K562 (cell line): ENCODE data around the gene NANS. TPM values are rescaled to one million over a fixed set of nuclear protein-coding genes. Genes with fewer than 3 reads are reported as not detected.

Source experiments
- ATAC-seq: fragments of 200-7000 bp; cut with Tn5 transposase; 3 replicates; pipeline ENCODE4 v1.9.1; 2020; ENCODE audit warnings: moderate library complexity
- BruUV-seq: library from RNA; stranded (reverse); fragments of 400-500 nt; replicated peaks from 2 replicates; lab custom pipeline; 2021; lab: Mats Ljungman, UMichigan
- CTCF ChIA-PET: fragments of 300-600 bp; formaldehyde crosslinking; extraction: SDS; loops from one replicate; lab custom pipeline; 2021; ENCODE audit warnings: low intra/inter-chr PET ratio; lab: Yijun Ruan, JAX
- POLR2A ChIA-PET: fragments of 300-600, 350-650 bp; sonication (Branson Sonifier 250); formaldehyde crosslinking; extraction: SDS; loops from one replicate; lab custom pipeline; 2021; ENCODE audit warnings: antibody characterized with exemption, inconsistent platforms; lab: Yijun Ruan, JAX
- DNase-seq, 4 experiments: peaks; one replicate each; pipeline versions ENCODE4 v3.0.0 to v3.0.0-alpha.2; 2011 to 2018; ENCODE audit warnings: low spot score in 3 of 4, mixed read lengths in 3 of 4; ENCODE audit errors: extremely low read depth in 1 of 4
- FAIRE-seq: peaks from 2 replicates; lab custom pipeline; 2011; peaks lifted over from hg19 to GRCh38; lab: Jason Lieb, UNC
- H2AFZ ChIP-seq: 2 replicates; pipeline ENCODE4 v1.6.0; 2011; ENCODE audit warnings: low read depth, low read length, control low read depth, inconsistent platforms
- H3K27ac ChIP-seq: fragments of 200-600 bp; 3 replicates; pipeline ENCODE4 v1.8.0; 2011; ENCODE audit warnings: low read depth, mild to moderate bottlenecking, control low read depth, inconsistent platforms, low read length, moderate library complexity, mixed read lengths; ENCODE audit errors: extremely low read depth
- H3K27me3 ChIP-seq, 2 experiments: fragments of 300-600 bp in 1 of 2; 2 replicates in 1 of 2; 3 replicates in 1 of 2; pipeline versions ENCODE4 v1.6.0 to v1.8.0; 2011; ENCODE audit warnings: inconsistent platforms in 2 of 2, low read length in 2 of 2, mild to moderate bottlenecking in 1 of 2, mixed read lengths in 1 of 2, moderate library complexity in 1 of 2; ENCODE audit not compliant: control insufficient read depth in 2 of 2, insufficient read depth in 2 of 2
- H3K36me3 ChIP-seq: fragments of 300-600 bp; 3 replicates; pipeline ENCODE4 v1.8.0; 2011; ENCODE audit warnings: mild to moderate bottlenecking, low read length, inconsistent platforms; ENCODE audit not compliant: control insufficient read depth, insufficient read depth
- H3K4me1 ChIP-seq, 2 experiments: fragments of 200-600 bp in 1 of 2; replicated peaks in 1 of 2; 2 replicates in 1 of 2; 3 replicates in 1 of 2; pipeline versions ENCODE4 v1.5.1 to v1.8.0; 2011; ENCODE audit warnings: inconsistent platforms in 2 of 2, low read length in 2 of 2, mild to moderate bottlenecking in 1 of 2, mixed read lengths in 1 of 2, moderate library complexity in 1 of 2; ENCODE audit not compliant: control insufficient read depth in 2 of 2, insufficient read depth in 2 of 2
- H3K4me2 ChIP-seq: 2 replicates; pipeline ENCODE4 v1.6.1; 2011; ENCODE audit warnings: low read length, control low read depth, inconsistent platforms, mixed read lengths; ENCODE audit not compliant: insufficient read depth
- H3K4me3 ChIP-seq: fragments of 200-600 bp; sonication (generic), shearing (Covaris generic); 2 replicates; pipeline ENCODE4 v1.5.1; 2016; ENCODE audit warnings: control low read depth, inconsistent platforms
- H3K79me2 ChIP-seq: fragments of 200-600 bp; 3 replicates; pipeline ENCODE4 v1.8.0; 2011; ENCODE audit warnings: low read length, inconsistent platforms; ENCODE audit not compliant: control insufficient read depth, insufficient read depth
- H3K9ac ChIP-seq, 2 experiments: 2 replicates each; pipeline versions ENCODE4 v1.6.0 to v1.6.1; 2011; ENCODE audit warnings: low read depth in 2 of 2, low read length in 2 of 2, control low read depth in 1 of 2, inconsistent platforms in 1 of 2, mild to moderate bottlenecking in 1 of 2, mixed read lengths in 1 of 2; ENCODE audit not compliant: insufficient read depth in 1 of 2
- H3K9me1 ChIP-seq: one replicate; pipeline ENCODE4 v1.6.0; 2011; ENCODE audit warnings: inconsistent platforms, mild to moderate bottlenecking, low read length, moderate library complexity; ENCODE audit not compliant: control insufficient read depth, insufficient read depth
- H3K9me3 ChIP-seq: replicated peaks from 2 replicates; pipeline ENCODE4 v1.5.1; 2011; ENCODE audit warnings: low read depth, low read length, inconsistent platforms; ENCODE audit not compliant: control insufficient read depth, insufficient read depth
- H4K20me1 ChIP-seq: replicated peaks from 2 replicates; pipeline ENCODE4 v1.6.1; 2011; ENCODE audit warnings: low read length, inconsistent platforms, mixed read lengths; ENCODE audit not compliant: control insufficient read depth, insufficient read depth
- BRD9 ChIP-seq: fragments of 450-650 bp; IDR thresholded peaks from 2 replicates; pipeline ENCODE4 v1.6.1; 2018; ENCODE audit warnings: low read depth; ENCODE audit not compliant: partially characterized antibody
- JUND ChIP-seq, 2 experiments: IDR thresholded peaks; 2 replicates in 1 of 2; 3 replicates in 1 of 2; pipeline ENCODE4 v1.6.1; 2011; ENCODE audit warnings: borderline replicate concordance in 2 of 2, low read depth in 2 of 2, low read length in 2 of 2, improper control_type of control experiment in 1 of 2, missing biosample characterization in 1 of 2, missing genetic modification characterization in 1 of 2, missing genetic modification reagents in 1 of 2
- MEF2D ChIP-seq: conservative IDR thresholded peaks from 2 replicates; pipeline ENCODE4 v1.6.1; 2016; ENCODE audit warnings: low read depth, missing genetic modification characterization, missing compliant biosample characterization
- NFYB ChIP-seq: IDR thresholded peaks from 2 replicates; pipeline ENCODE4 v1.6.1; 2011; ENCODE audit warnings: mild to moderate bottlenecking, moderate library complexity; ENCODE audit not compliant: insufficient read length; ENCODE audit errors: extremely low read depth
- STAT6 ChIP-seq: sonication (generic); formaldehyde crosslinking; IDR thresholded peaks from 2 replicates; pipeline ENCODE4 v1.8.1; 2023; ENCODE audit warnings: mild to moderate bottlenecking, missing genetic modification reagents
- TOE1 ChIP-seq, 2 experiments: fragments of 450-650 bp in 1 of 2; sonication (generic) in 1 of 2; formaldehyde crosslinking in 1 of 2; IDR thresholded peaks; 2 replicates each; pipeline versions ENCODE4 v1.7.1 to v1.8.0; 2016 to 2022; ENCODE audit warnings: borderline replicate concordance in 2 of 2, mild to moderate bottlenecking in 2 of 2, antibody characterized with exemption in 1 of 2, inconsistent platforms in 1 of 2, low read depth in 1 of 2, missing genetic modification reagents in 1 of 2, moderate library complexity in 1 of 2
- VEZF1 ChIP-seq: fragments of 200-800 bp; sonication (Bioruptor generic); IDR thresholded peaks from 2 replicates; pipeline ENCODE4 v1.6.1; 2017; ENCODE audit warnings: missing genetic modification characterization, missing compliant biosample characterization
- ZFP1 ChIP-seq: fragments of 450-650 bp; formaldehyde crosslinking; IDR thresholded peaks from 2 replicates; pipeline ENCODE4 v1.4.0; 2020; ENCODE audit warnings: mild to moderate bottlenecking, mixed read lengths
- ZNF644 ChIP-seq: fragments of 200-800 bp; sonication (Bioruptor generic); IDR thresholded peaks from 2 replicates; pipeline ENCODE4 v1.6.1; 2016; ENCODE audit warnings: low read depth, missing genetic modification characterization, missing compliant biosample characterization
- WGBS: fragments of 100-300 bp; shearing (Covaris generic); methylation state at CpG from one replicate; pipeline ENCODE4 v1.1.6; 2016; ENCODE audit warnings: low coverage, mixed read lengths; ENCODE audit not compliant: insufficient coverage; ENCODE audit errors: missing lambda C conversion rate; 5-methylcytosine and 5-hydroxymethylcytosine counted together
- in situ Hi-C: fragments of 300-500 bp; cut with MboI; formaldehyde crosslinking; loops from 4 replicates; pipeline ENCODE4 v1.15.0; 2018; ENCODE audit warnings: inconsistent platforms, mixed read lengths
- intact Hi-C: fragments of 100-400 bp; cut with micrococcal nuclease; formaldehyde crosslinking; loops from 2 replicates; pipeline ENCODE4 v1.14.2; 2022
- polyA plus RNA-seq, 8 experiments: library from polyadenylated mRNA; depleted of rRNA in 4 of 8; stranded (reverse) in 5 of 8; unstranded in 3 of 8; fragments of >200 nt; fragmentation: Nextera tagmentation in 2 of 8; fragmentation: Illumina TruSeq in 1 of 8; extraction: Ambion mirVana in 2 of 8; extraction: Trizol in 1 of 8; gene quantifications; 2 replicates each; pipeline versions ENCODE4 v1.2.1 to v1.2.3, GENCODE V29; 2011 to 2014; ENCODE audit warnings: inconsistent platforms in 1 of 8, missing spikeins in 1 of 8
- total RNA-seq, 7 experiments: library from RNA; depleted of rRNA in 6 of 7; stranded (reverse); fragments of >200 nt in 6 of 7; fragmentation: Illumina TruSeq in 2 of 7; extraction: Trizol in 2 of 7; gene quantifications; 2 replicates each; pipeline versions ENCODE4 v1.2.1 to v1.2.3, GENCODE V29; 2011 to 2021; ENCODE audit warnings: low replicate concordance in 1 of 7
- TF ChIP-seq, protein P1 (sequence below), 2 experiments: fragments of 450-650 bp; IDR thresholded peaks; 2 replicates each; pipeline ENCODE4 v1.6.1; 2016

The NANS gene
- total and polyA plus RNA-seq, 9 of the 15 experiments (the other 6 are each of a cell fraction or from before 2014, with no cell fraction given): 37.1 to 181 (median 137) TPM

GRCh38 chr9:98045234-98046179, 11.0 kb upstream of the NANS start (continued):
- TF ChIP-seq VEZF1: peak; percentile 30; the same call in 1 of the 2 replicates
- peak; percentile 63; the same call in 1 of the 2 replicates for TF ChIP-seq TOE1 (IDR thresholded peaks at IDR 0.05; ENCODE audit: borderline replicate concordance)
- TF ChIP-seq TOE1 (CRISPR knock-in tag; IDR thresholded peaks at IDR 0.05; ENCODE audit: borderline replicate concordance, low read depth): no peak
- peak; percentile 85 for TF ChIP-seq ZNF644 (tag)
- TF ChIP-seq NFYB: peak; percentile 46
- no peak for TF ChIP-seq ZFP1 (CRISPR knock-in tag)

- peaks cover 4% of the 10 kb centered on the region; the same call in 1 of the 2 replicates for H3K9me3 ChIP-seq
- peak overlapping the region; percentile 76 for H3K4me2 ChIP-seq
- ChIA-PET POLR2A (interaction anchor here (0.6 to 4.7 kb wide), 11 partner anchors 11 to 298 kb away, joined by 3 to 57 read pairs (median 4); partner anchors contain the start of genes HEMGN, NANS and TRMO), CTCF (no interaction called here)
- H3K36me3 ChIP-seq: peaks cover 43% of the 10 kb centered on the region
- H3K27me3 ChIP-seq: no peaks in the 10 kb centered on the region
- no peaks in the 10 kb centered on the region for H3K9me1 ChIP-seq
- no TSS peak for BruUV-seq
- ATAC-seq (peak; percentile 33), DNase-seq (no peak), FAIRE-seq (no peak)
- peaks cover 61% of the 10 kb centered on the region for H3K79me2 ChIP-seq
- H2AFZ ChIP-seq: no peak overlapping the region
- H3K4me3 ChIP-seq: peak overlapping the region; percentile 55
- peaks cover 12 to 19% of the 10 kb centered on the region in 2 experiments; a peak in 3 of 5 replicates for H3K4me1 ChIP-seq
- no peaks in the 10 kb centered on the region for H4K20me1 ChIP-seq
- in situ Hi-C loops (no loop called here), intact Hi-C loops (loop anchor here (5.0 kb wide), 2 partner anchors 59 to 124 kb away; partner anchors contain the start of gene TRMO)
- H3K9ac ChIP-seq: peak overlapping the region; percentile 64 to 92; a peak in 3 of 4 replicates
- peak overlapping the region; percentile 90 for H3K27ac ChIP-seq
- 3% methylated on average over 9 of the region's 9 CpGs for WGBS
- TF ChIP-seq, protein P1, sequence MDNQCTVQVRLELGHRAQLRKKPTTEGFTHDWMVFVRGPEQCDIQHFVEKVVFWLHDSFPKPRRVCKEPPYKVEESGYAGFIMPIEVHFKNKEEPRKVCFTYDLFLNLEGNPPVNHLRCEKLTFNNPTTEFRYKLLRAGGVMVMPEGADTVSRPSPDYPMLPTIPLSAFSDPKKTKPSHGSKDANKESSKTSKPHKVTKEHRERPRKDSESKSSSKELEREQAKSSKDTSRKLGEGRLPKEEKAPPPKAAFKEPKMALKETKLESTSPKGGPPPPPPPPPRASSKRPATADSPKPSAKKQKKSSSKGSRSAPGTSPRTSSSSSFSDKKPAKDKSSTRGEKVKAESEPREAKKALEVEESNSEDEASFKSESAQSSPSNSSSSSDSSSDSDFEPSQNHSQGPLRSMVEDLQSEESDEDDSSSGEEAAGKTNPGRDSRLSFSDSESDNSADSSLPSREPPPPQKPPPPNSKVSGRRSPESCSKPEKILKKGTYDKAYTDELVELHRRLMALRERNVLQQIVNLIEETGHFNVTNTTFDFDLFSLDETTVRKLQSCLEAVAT (IDR thresholded peaks at IDR 0.05): peak in 1 of 2 experiments; percentile 26; a peak in 2 of 4 replicates
- TF ChIP-seq STAT6 (CRISPR knock-in tag): no peak
- TF ChIP-seq MEF2D (tag): 0 out of 2 replicates have a peak, but pooled peaks have one; percentile 36
- TF ChIP-seq BRD9: peak; percentile 39
- no peak for TF ChIP-seq JUND (IDR thresholded peaks at IDR 0.05; ENCODE audit: borderline replicate concordance, low read depth, low read length)
- TF ChIP-seq JUND (tag; IDR thresholded peaks at IDR 0.05; ENCODE audit: borderline replicate concordance, low read depth, low read length): no peak
Measured at GRCh38 chr9:98046180-98046543, 10.4 kb upstream of the NANS start.
